HL-60/S4 treated with retinoic acid at 250 ng/mL for 4 days and 3 days (cell line): Measurements from ENCODE around the gene ZNF425.
"Not testable (repeated sequence)": the region's sequence is repeated elsewhere in the genome, so short reads cannot be mapped to it uniquely, and the experiment has no call there.

ENCODE experiments used
- in situ Hi-C: fragments of 300-500 bp; cut with MboI; formaldehyde crosslinking; loops from 2 replicates; pipeline ENCODE4 v1.7.0; 2022; ENCODE audit warnings: low sequenced_read_pairs

Gene ZNF425, protein sequence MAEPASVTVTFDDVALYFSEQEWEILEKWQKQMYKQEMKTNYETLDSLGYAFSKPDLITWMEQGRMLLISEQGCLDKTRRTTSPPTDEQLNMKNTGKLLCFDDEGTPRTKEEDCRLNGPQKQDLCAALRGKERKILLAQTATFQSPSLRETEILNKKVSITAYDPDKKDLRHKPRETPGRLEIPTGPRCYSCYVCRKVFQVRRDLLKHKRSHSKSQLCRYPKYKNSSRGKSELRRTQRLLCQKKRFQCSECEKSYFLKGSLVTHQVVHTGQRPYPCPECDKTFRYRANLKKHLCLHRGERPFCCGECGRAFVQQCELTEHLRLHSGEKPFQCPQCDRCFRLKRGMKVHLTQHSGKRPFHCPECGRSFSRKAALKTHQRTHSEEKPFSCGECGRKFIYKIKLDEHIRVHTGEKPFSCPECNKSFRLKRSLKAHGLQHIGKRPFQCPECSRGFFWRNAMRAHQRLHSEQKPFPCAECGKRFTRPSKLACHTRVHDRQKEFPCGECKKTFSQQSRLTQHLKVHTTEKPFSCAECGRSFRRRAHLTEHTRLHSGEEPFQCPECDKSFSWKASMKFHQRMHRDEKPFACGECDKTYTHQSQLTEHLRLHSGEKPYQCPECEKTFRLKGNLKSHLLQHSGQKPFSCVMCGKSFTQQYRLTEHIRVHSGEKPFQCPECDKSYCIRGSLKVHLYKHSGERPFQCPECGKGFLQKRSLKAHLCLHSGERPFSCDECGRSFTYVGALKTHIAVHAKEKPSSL

DNA sequence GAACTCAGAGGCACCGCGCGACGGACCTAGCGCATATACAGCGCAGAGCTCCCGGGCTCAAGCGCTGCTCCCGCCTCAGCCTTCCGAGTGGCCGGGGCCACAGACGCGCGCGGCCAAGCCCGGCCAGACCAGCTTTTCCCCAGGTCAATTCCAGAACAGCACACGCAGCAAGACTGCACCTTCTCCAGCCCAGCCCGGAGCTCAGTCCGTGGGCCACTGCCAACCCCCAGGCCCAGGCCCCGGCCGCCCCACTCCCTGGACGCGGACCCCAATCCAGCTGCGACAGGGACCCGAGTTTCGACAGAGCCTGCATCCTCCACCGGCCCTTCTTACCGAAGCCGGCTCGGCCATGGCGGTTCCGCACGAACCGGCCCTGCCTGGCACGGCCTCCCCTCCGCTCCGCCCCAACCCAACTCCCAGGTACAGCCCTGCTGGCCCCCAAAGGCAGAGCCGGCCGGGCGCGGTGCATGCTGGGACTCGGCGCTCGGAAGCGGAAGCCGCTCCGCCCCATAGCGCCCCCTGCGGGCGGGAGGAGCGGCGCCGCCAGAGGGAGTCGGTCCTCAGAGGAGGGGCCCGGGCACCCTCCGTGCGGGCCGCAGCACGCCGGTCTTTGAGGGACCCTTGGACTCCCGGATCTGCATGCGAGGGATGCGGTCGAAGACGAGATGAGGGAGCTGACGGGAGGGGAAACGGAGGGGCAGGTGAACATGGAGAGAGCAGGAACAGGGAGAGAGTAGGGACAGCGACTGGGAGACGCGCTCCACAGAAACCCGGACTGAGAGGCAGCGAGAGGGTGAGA, at the start of gene ZNF425:
TSS of gene ZNF425 (minus strand) at position 462 of the 799 bp plus-strand sequence. CDS start at position 351, 111 bp downstream.
- in situ Hi-C loops = no loop called here

GRCh38 chr7:149175150-149175549, 49.0 kb upstream of the ZNF425 start:
- in situ Hi-C loops = no loop called here

DNA sequence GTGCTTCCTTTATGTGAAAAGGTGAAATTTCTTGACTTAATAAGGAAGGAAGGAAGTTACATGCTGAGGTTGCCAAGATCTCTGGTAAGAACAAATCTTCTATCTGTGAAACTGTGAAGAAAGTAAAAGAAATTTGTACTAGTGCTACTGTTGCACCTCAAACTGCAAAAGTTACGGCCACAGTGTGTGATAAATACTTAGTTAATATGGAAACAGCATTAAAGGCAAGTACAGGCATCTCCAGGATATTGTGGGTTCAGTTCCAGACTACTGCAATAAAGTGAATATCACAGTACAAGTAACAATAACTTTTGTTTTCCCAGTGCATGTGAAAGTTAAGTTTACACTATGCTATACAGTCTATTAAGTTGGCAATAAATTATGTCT, 46.4 kb upstream of the ZNF425 start:
- in situ Hi-C loops = no loop called here

- in situ Hi-C loops = no loop called here
Observed at GRCh38 chr7:149171892-149172533, 45.9 kb upstream of the ZNF425 start.

DNA sequence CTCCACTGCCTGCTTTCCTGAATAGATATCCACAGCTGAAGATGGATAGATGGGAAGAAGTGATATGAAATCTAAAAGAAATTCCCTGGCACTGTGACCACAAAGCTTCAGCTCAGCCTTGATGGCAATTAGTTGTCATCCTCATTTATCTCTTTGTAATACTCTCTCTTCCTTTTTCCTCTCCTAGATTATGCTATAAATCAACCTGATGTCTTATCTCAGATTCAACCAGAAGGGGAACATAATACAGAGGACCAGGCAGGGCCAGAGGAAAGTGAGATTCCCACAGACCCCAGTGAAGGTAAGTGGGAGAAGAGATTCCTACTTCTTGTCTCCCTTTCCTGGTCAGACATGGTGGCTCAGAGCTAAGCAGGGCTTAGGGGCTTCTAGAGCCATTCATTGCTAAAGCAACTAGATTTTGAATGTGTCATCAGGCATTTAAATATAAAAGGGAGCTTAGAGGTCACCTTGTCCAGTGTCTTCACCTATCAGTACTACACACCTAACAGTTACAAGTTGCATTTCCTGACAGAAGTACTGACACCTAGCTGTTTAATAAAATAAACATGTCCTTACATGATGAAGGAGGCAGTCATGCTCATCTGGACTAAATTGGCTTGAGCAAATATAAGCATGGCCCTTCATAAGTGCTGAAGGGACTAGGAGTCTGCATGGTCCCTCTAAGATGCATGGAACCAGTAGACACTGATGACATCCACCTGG, 40.7 kb upstream of the ZNF425 start:
- in situ Hi-C loops = no loop called here

DNA sequence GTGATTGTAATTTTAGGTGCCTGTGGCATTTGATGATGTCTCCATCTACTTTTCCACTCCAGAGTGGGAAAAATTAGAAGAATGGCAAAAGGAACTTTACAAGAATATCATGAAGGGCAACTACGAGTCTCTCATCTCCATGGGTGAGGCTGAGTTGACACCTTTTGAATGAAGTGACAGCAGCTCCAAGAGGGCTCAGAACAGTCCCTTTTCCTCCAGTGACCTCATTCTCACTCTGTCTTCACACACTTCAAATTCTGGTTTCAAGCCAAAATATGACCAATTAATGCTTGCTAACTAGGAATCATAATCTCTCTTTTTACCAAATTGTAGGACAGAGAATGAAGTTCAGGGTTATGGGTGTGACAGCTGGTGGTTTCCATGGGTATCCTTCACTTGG, 40.0 kb upstream of the ZNF425 start:
- in situ Hi-C loops = no loop called here

GRCh38 chr7:149161241-149161848, 35.2 kb upstream of the ZNF425 start:
- in situ Hi-C loops = no loop called here

DNA sequence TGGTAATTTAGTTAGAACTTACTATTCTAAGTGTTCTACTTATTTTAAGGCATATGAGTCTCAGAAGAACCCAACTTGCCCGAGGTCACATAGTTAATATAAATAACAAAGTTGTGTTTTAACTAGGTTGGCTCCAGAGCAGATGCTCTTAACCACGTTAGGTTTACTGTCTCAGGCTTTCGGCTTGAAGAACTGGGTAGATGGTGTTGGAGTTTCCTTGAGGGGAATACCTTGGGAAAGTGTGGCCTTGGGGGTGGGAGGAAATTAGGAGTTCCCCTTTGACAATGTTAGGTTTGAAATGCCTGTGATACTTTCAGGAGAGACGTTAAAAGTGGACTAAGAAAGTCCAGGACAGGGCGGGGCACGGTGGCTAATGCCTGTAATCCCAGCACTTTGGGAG, 30.8 kb upstream of the ZNF425 start:
- in situ Hi-C loops = no loop called here

GRCh38 chr7:149154056-149154455, 27.9 kb upstream of the ZNF425 start:
- in situ Hi-C loops = no loop called here

DNA sequence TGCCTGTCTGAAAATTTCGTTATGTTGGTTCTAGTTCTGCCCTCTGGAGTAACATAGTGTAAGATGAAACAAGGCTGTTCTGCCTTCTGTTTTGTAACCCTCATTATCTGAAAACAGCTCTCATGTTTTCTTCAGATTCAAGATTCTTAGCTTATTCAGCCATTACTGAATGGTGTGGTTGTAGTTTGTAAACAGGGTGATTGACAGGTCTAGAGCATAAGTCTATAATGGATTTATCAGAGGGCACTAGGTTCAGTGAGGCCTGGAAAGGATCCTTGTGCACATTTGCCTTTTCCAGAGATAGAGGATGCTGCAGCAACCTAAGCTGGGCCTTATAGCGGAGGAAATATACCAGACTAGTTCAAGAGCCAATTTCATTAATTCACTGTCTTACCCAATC, 27.2 kb upstream of the ZNF425 start:
- in situ Hi-C loops = no loop called here

DNA sequence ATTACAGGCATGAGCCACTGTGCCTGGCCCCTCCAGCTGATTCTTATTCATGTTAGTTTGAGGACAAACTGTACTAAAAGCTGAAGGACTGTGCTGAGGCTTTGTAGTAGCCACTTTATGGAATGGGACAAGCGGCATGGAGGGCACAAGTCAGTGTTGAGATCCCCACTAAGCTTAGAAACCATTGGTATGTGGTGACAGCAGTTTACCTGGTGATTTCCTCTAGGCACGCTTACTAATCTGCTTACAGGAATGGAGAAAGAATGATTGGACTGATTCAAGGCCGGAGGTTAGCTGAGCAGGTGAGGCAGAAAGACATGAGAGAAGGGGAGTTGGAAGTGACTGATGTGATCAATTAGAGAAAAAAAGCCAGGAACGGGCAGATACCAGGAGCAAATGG, 24.9 kb upstream of the ZNF425 start:
- in situ Hi-C loops = no loop called here

DNA sequence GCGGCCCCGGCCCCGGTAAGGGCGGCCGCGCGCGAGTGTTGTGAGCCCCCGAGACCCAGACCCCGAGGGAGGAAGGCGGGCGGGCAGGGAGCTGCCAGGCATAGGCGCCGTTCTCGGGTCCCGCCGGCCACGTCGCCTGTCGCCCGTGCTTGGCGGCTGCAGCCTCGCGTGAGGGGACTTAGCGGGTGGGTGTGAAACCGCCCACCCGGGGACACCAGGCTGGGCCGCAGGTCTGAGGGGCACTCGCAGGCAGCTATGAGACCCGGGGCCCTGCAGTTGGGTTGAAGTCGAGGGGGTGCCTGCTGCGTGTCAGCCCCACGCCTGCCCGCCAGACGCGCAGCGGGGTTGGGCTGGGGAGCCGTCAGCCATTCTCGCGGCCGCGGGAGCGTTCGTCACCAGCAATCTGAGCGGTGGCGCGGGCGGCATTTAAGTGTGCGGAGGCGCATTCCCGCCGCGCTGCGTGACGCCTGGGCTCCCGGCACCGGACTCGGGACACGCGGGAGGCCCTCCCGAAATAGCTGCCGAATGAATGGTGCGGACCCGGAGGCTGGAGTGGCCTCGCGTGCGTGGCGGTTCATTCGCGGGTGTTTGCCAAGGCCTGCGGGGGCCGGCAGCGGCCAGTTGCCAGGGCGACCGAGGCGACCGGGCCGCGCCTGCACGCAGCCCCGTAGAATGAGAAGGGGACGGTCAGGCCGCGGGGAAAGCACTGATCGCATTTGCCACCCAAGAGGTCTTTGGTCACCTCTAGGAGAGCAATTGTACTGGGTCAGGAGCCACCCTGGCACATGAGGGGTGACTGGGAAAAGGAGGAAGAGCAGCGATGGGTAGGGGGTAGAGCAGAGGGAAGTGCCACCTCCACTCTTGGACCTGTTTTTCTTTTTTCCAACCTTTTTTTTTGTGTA, 21.9 kb upstream of the ZNF425 start:
- in situ Hi-C loops = no loop called here

GRCh38 chr7:149147072-149147751, 21.1 kb upstream of the ZNF425 start, which contains the start of gene ZNF398:
ZNF398 (plus strand) TSS chr7:149147453; CDS start chr7:149147743, 290 bp downstream.
- in situ Hi-C loops = no loop called here

DNA sequence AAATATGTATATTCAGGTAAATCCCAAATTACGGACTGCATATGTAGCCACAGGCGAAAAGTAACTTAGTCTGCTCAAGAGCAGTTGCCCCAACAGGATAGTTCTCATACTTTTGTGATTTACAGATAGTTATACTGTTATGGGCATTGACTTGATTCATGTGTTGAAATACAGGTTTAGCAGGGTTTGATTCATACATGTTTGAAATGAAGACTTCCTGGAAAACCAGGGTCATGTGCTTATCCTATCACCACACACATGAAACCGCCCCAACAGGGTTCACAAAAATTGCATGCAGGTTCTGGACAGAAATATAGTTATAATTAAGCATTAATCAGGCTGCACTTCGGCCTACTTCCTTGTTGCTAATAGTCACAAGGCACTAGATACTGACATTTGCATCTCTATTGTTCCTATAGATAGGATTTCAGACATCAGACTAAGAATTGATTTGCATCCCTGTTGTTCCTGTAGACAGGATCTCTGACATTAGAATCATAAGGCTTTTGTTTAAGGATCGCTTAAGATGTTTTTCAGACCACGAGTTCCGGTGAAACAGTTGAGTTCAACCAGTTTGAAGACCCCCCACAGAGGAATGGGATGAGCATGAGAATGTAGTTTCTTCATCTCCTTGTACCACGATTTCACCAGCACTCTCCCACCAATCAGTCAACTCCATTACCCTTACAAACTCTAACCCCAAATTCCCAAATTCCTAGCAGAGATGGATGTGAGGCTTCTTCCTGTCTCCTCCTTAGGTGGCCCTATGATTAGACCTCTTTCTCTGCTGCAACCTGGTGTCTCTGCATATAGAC, 19.1 kb upstream of the ZNF425 start:
- in situ Hi-C loops = no loop called here

GRCh38 chr7:149144436-149144922, 18.4 kb upstream of the ZNF425 start:
- in situ Hi-C loops = not testable (repeated sequence)

- in situ Hi-C loops = no loop called here
Observed at GRCh38 chr7:149141893-149142292, 15.8 kb upstream of the ZNF425 start.

DNA sequence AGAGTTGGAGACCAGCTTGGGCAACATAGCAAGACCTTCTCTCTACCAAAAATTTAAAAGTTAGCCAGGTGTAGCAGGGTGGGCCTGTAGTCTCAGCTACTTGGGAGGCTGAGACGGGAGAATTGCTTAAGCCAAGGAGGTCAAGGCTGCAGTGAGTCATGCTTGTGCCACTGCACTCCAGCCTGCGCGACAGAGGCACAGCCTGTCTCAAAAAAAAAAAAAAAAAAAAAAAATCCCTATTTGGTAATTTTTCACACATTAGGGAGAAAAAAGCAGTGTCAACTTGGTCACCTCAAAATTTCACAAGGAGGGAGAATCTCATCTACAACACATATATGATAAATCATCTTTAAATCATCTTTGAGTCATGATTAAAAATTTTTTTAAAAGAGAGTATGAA, 14.7 kb upstream of the ZNF425 start:
- in situ Hi-C loops = no loop called here
